GM12864 (cell line): ENCODE measurements around the gene ATRNL1.

Source experiments
- DNase-seq: peaks from one replicate; pipeline ENCODE4 v3.0.0-alpha.2; 2011; ENCODE audit warnings: low read depth
- H3K4me3 ChIP-seq: 2 replicates; pipeline ENCODE4 v1.5.1; 2011; ENCODE audit warnings: mild to moderate bottlenecking, low read depth, low read length, control low read depth
- CTCF ChIP-seq: IDR thresholded peaks from 2 replicates; pipeline ENCODE4 v1.5.1; 2011; ENCODE audit warnings: low read depth, mild to moderate bottlenecking, moderate library complexity, low read length, control low read depth, inconsistent platforms; ENCODE audit errors: missing control alignments

Gene ATRNL1

GRCh38 chr10:115975506-115975905 lies 882.3 kb downstream of the ATRNL1 start:
- H3K4me3 ChIP-seq: no peak overlapping the region
- TF ChIP-seq CTCF: no peak
- DNase-seq: no peak

DNA sequence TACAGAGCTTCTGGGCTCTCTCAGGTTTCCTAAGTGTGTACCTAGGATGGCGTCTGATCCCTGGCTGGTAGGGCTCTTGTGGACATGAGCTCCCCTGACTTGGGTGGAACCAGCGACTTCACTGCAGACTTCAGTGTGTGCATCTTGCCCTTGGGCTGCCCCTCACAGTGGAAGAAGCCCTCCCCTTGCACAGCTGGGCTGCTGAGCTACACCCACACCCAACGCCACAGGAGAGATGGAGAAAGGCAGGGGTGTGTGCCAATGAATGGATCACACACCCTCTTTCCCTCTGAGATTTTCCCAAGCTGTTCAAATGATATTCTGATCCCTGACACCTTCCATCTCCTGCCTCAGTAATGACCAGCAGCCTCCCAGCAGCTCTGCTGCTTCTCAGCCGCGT lies 883.2 kb downstream of the ATRNL1 start:
- TF ChIP-seq CTCF: no peak
- DNase-seq: no peak
- H3K4me3 ChIP-seq: no peak overlapping the region

- no peak for TF ChIP-seq CTCF
- DNase-seq: no peak
- no peak overlapping the region for H3K4me3 ChIP-seq
Measured at GRCh38 chr10:115977855-115978254, 884.7 kb downstream of the ATRNL1 start.

GRCh38 chr10:115979576-115979975 lies 886.4 kb downstream of the ATRNL1 start:
- no peak for TF ChIP-seq CTCF
- H3K4me3 ChIP-seq: no peak overlapping the region
- DNase-seq: no peak

DNA sequence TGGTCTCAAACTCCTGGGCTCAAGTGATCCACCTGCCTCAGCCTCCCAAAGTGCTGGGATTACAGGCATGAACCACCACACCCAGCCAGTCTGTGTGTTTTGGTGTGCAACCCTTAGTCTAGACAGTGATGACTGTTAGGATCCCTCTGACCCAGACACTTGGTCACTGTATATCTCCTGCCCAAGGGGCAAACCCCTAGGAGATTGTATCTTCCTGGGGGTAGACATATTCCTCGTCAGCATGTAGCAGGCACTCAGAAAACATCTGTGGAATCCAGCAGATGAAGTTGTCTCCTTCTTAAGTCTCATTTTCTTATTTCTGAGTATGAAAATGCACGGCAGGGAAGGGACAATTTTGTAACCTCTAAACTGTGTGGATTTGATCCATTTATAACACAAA lies 887.3 kb downstream of the ATRNL1 start:
- H3K4me3 ChIP-seq: no peak overlapping the region
- no peak for DNase-seq
- TF ChIP-seq CTCF: no peak

DNA sequence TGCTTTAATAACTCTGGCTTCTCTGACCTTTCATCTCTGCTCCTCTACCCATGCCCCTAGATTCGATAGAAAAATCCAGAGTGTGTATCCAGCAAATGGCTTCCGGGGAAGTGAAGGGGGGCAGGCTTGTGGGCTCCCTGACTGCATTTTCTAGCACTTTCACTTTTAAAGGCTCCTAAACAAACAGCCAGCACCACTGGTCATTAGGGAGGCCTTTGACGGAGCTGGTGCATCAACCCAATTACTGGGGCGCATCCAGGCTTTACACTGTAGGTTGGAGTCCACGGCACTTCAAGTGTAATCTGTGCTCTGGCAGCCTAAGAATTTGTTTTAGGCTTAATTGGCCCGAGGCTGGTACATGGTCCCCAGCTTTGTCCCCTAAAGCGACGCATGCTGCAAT lies 887.9 kb downstream of the ATRNL1 start:
- no peak for DNase-seq
- TF ChIP-seq CTCF: no peak
- no peak overlapping the region for H3K4me3 ChIP-seq

GRCh38 chr10:115982076-115982475 lies 888.9 kb downstream of the ATRNL1 start:
- no peak for TF ChIP-seq CTCF
- H3K4me3 ChIP-seq: no peak overlapping the region
- DNase-seq: no peak
